CD4-positive, CD25-positive, alpha-beta regulatory T cell (primary cell): ENCODE data around the gene SORL1. TPM values are rescaled to one million over a fixed set of nuclear protein-coding genes. Genes with fewer than 3 reads are reported as not detected.
A peak's percentile ranks its signal among the peaks of the same experiment; 100 is the strongest.

Experiments used
- ATAC-seq, 2 donors: fragments of 150-1000 bp; cut with Tn5 transposase; one replicate each; pipeline ENCODE4 v1.10.0; 2021; ENCODE audit warnings: low read depth in 2 of 2, moderate number of reproducible peaks in 2 of 2, moderate library complexity in 1 of 2
- DNase-seq, 3 donors: peaks; one replicate each; pipeline versions ENCODE4 v3.0.0 to v3.0.0-alpha.2; 2012 to 2022; ENCODE audit warnings: mixed read lengths in 1 of 3
- H3K27ac ChIP-seq: one replicate; pipeline ENCODE4 v1.7.0; 2013; ENCODE audit warnings: mild to moderate bottlenecking, low read length; ENCODE audit not compliant: insufficient read depth, poor library complexity, severe bottlenecking
- H3K27me3 ChIP-seq: one replicate; pipeline ENCODE4 v1.7.0; 2013; ENCODE audit warnings: low read length; ENCODE audit not compliant: control insufficient read depth, insufficient read depth
- H3K36me3 ChIP-seq: one replicate; pipeline ENCODE4 v1.7.0; 2013; ENCODE audit warnings: mild to moderate bottlenecking, low read length, moderate library complexity; ENCODE audit not compliant: control insufficient read depth, insufficient read depth
- H3K4me1 ChIP-seq: 2 replicates; pipeline ENCODE4 v1.7.0; 2013; ENCODE audit warnings: mild to moderate bottlenecking, low read length; ENCODE audit not compliant: insufficient read depth, control insufficient read depth, poor library complexity, severe bottlenecking
- H3K4me3 ChIP-seq: one replicate; pipeline ENCODE4 v1.7.0; 2013; ENCODE audit warnings: low read depth, mild to moderate bottlenecking, low read length, moderate library complexity
- H3K9me3 ChIP-seq, 2 experiments: 1 replicate in 1 of 2; 2 replicates in 1 of 2; pipeline ENCODE4 v1.7.0; 2013; ENCODE audit warnings: low read length in 2 of 2, mild to moderate bottlenecking in 1 of 2, moderate library complexity in 1 of 2; ENCODE audit not compliant: control insufficient read depth in 2 of 2
- H3K27ac Mint-ChIP-seq, 3 donors: one replicate each; pipeline ENCODE4 v1.8.0; 2020 to 2022; ENCODE audit warnings: mild to moderate bottlenecking in 3 of 3, mixed read lengths in 3 of 3, moderate library complexity in 2 of 3
- H3K27me3 Mint-ChIP-seq: one replicate; pipeline ENCODE4 v1.8.0; 2022; ENCODE audit warnings: mild to moderate bottlenecking, mixed read lengths
- H3K36me3 Mint-ChIP-seq: one replicate; pipeline ENCODE4 v1.8.0; 2020; ENCODE audit warnings: mixed read lengths
- H3K4me1 Mint-ChIP-seq, 4 donors: one replicate each; pipeline ENCODE4 v1.8.0; 2020 to 2022; ENCODE audit warnings: mixed read lengths in 4 of 4, mild to moderate bottlenecking in 1 of 4
- H3K4me3 Mint-ChIP-seq, 4 donors: one replicate each; pipeline ENCODE4 v1.8.0; 2020 to 2022; ENCODE audit warnings: mild to moderate bottlenecking in 4 of 4, mixed read lengths in 4 of 4, moderate library complexity in 3 of 4
- H3K9me3 Mint-ChIP-seq, 7 donors: one replicate each; pipeline ENCODE4 v1.8.0; 2020 to 2022; ENCODE audit warnings: mixed read lengths in 7 of 7, mild to moderate bottlenecking in 3 of 7, moderate library complexity in 2 of 7
- polyA plus RNA-seq, 4 donors: library from polyadenylated mRNA; unstranded; fragments of 300-500 nt; fragmentation: Illumina TruSeq; gene quantifications; one replicate each; pipeline ENCODE4 v1.2.3, GENCODE V29; 2021
- total RNA-seq: library from RNA; stranded (reverse); gene quantifications from one replicate; pipeline ENCODE4 v1.2.3, GENCODE V29; 2022

The SORL1 gene
- total and polyA plus RNA-seq, 5 donors from 2014 or later = 143 to 441 (median 168) TPM

DNA sequence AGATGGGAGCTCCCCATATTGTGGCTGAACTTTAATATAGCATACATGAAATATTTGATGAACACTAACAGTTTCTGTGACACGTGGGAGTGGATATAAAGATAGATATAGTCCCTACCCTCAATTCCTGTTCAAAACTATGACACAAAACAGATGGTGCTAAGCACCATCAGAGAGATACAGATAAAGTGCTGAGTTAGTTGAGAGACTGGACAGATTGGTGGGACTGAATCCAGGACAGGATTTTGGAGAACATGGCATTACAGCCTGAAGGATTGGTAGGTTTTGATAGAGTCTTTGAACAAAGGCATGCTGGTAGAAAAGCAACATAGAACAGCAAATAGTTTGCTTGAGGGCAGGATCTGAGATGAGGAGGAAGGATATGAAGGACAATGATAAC, 215.7 kb downstream of the SORL1 start:
- Histone ChIP-seq H3K27me3 (no peaks in the 10 kb centered on the region), H3K4me1 (no peaks in the 10 kb centered on the region), H3K27ac (no peak overlapping the region), H3K4me3 (no peak overlapping the region), H3K36me3 (no peaks in the 10 kb centered on the region), H3K9me3 (no peaks in the 10 kb centered on the region)
- ATAC-seq = no peak
- H3K27me3 Mint-ChIP-seq = no peaks in the 10 kb centered on the region
- no peak for DNase-seq
- peaks cover 0 to 2% (median 0%) of the 10 kb centered on the region in 7 donors for H3K9me3 Mint-ChIP-seq
- no peak overlapping the region for H3K27ac Mint-ChIP-seq
- no peaks in the 10 kb centered on the region for H3K4me1 Mint-ChIP-seq
- H3K4me3 Mint-ChIP-seq = no peak overlapping the region
- no peaks in the 10 kb centered on the region for H3K36me3 Mint-ChIP-seq

DNA sequence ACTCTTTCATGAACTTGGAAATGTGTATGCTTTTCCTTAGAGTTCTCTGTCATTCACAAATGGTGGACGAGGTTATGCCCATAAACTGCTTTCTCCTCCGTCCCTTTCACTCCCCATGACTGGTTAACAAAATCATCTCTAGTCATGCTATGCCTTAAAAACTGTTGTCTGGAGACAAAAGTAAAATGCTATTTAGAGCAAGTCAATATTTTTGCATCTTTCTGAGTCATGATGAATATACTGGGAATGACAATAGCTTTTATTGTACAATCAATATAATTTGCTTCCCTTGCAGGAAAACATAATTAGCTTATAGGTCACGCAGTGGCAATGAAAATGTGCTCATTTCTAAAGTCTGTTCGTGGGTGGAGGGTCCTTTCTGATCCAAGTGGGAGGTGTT, 217.3 kb downstream of the SORL1 start:
- Mint-ChIP-seq H3K27ac (no peak overlapping the region), H3K9me3 (peaks cover 0 to 2% (median 0%) of the 10 kb centered on the region in 7 donors), H3K27me3 (no peaks in the 10 kb centered on the region), H3K36me3 (no peaks in the 10 kb centered on the region), H3K4me1 (no peaks in the 10 kb centered on the region), H3K4me3 (no peak overlapping the region)
- ATAC-seq (no peak), DNase-seq (no peak)
- Histone ChIP-seq H3K4me3 (no peak overlapping the region), H3K36me3 (no peaks in the 10 kb centered on the region), H3K27ac (no peak overlapping the region), H3K9me3 (no peaks in the 10 kb centered on the region), H3K4me1 (no peaks in the 10 kb centered on the region), H3K27me3 (no peaks in the 10 kb centered on the region)

DNA sequence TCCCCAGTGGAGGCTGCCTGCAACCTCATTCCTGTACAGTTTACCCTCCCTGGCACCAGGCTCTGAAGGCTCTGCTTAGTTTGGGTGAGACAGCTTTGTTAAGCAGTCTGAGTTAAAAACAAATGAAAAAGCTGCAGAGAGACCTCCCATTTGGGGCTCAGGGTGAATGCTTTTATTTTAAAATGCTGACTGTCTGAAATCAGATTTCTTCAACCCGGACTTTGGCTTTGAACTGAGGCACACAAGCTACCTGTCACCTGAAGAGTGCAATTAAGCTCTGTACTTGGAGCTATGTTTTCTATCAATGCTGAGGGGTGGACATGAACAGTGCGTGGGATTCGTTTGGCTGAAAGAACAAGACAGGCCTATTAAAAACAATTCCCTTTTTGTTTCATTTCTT, 218.2 kb downstream of the SORL1 start:
- no peak overlapping the region for H3K4me3 ChIP-seq
- Mint-ChIP-seq H3K27me3 (no peaks in the 10 kb centered on the region), H3K4me1 (no peaks in the 10 kb centered on the region), H3K36me3 (no peaks in the 10 kb centered on the region), H3K9me3 (peaks cover 0 to 2% (median 0%) of the 10 kb centered on the region in 7 donors), H3K27ac (no peak overlapping the region), H3K4me3 (no peak overlapping the region)
- H3K4me1 ChIP-seq = no peaks in the 10 kb centered on the region
- DNase-seq (no peak), ATAC-seq (no peak)
- no peaks in the 10 kb centered on the region for H3K27me3 ChIP-seq
- no peaks in the 10 kb centered on the region for H3K36me3 ChIP-seq
- H3K27ac ChIP-seq = no peak overlapping the region
- H3K9me3 ChIP-seq = no peaks in the 10 kb centered on the region

GRCh38 chr11:121670805-121671282, 218.7 kb downstream of the SORL1 start:
- DNase-seq = no peak
- no peak overlapping the region for H3K27ac Mint-ChIP-seq
- H3K27me3 Mint-ChIP-seq = no peaks in the 10 kb centered on the region
- no peaks in the 10 kb centered on the region for H3K36me3 Mint-ChIP-seq
- H3K27ac ChIP-seq = no peak overlapping the region
- no peaks in the 10 kb centered on the region for H3K36me3 ChIP-seq
- no peaks in the 10 kb centered on the region for H3K4me1 Mint-ChIP-seq
- no peak overlapping the region for H3K4me3 Mint-ChIP-seq
- H3K4me3 ChIP-seq = no peak overlapping the region
- H3K27me3 ChIP-seq = no peaks in the 10 kb centered on the region
- no peaks in the 10 kb centered on the region for H3K9me3 ChIP-seq
- H3K4me1 ChIP-seq = no peaks in the 10 kb centered on the region
- no peak for ATAC-seq
- H3K9me3 Mint-ChIP-seq = peaks cover 0 to 2% (median 0%) of the 10 kb centered on the region in 7 donors

DNA sequence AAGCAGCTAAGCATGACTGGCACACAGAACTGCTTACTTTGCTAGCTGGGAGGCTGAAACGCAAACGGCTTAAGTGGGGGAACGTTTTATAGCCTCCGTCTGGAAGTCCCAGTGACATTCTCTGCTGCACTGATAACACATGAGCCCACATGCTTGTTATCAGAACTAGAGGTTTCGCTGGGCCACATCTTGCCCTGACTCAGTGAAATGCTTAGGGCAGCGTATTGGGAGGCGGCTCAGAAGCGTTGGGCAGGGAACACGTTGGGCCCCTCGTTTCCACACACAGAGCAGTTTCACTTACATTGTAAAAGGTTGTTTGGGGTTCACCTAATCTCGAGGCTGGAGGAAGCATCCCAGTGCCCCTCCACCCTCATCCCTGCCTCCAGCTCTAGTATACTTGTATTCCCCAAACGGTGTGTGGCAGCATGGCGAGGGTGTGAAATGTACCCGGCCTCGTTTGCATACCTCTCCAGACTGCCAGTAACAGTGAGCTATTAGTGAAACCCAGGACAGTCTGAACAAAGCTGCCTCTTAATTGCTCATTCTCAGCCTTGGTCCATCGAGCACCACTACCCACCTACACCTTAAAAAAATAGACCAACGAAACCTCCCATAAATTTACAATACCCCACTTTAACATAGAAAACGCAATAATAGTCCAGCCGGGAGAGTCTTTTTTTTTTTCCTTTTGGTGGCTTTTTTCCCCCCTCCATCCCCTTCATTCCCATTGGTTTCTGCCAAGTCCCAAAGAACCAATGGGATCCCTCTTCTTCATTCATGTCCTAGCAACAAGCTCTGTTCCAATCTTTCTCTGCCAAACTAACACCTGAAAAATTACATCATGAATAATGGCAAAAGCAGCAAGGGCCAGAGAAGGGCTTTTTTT, 219.4 kb downstream of the SORL1 start:
- no peaks in the 10 kb centered on the region for H3K27me3 Mint-ChIP-seq
- no peaks in the 10 kb centered on the region for H3K36me3 ChIP-seq
- no peak overlapping the region for H3K27ac ChIP-seq
- H3K4me1 ChIP-seq = no peaks in the 10 kb centered on the region
- peak overlapping the region in 1 of 3 donors; percentile 27 for H3K27ac Mint-ChIP-seq
- ATAC-seq (no peak), DNase-seq (no peak)
- H3K27me3 ChIP-seq = no peaks in the 10 kb centered on the region
- peaks cover 0 to 2% (median 0%) of the 10 kb centered on the region in 7 donors for H3K9me3 Mint-ChIP-seq
- H3K36me3 Mint-ChIP-seq = no peaks in the 10 kb centered on the region
- H3K9me3 ChIP-seq = no peaks in the 10 kb centered on the region
- peak overlapping the region in 1 of 4 donors; percentile 58 for H3K4me3 Mint-ChIP-seq
- H3K4me1 Mint-ChIP-seq = no peaks in the 10 kb centered on the region
- H3K4me3 ChIP-seq = no peak overlapping the region

- Mint-ChIP-seq H3K4me3 (no peak overlapping the region), H3K27ac (no peak overlapping the region), H3K36me3 (no peaks in the 10 kb centered on the region), H3K9me3 (peaks cover 0 to 2% (median 0%) of the 10 kb centered on the region in 7 donors), H3K4me1 (no peaks in the 10 kb centered on the region), H3K27me3 (no peaks in the 10 kb centered on the region)
- no peak overlapping the region for H3K4me3 ChIP-seq
- H3K4me1 ChIP-seq = no peaks in the 10 kb centered on the region
- H3K27me3 ChIP-seq = peaks cover 2% of the 10 kb centered on the region
- DNase-seq = no peak
- no peaks in the 10 kb centered on the region for H3K9me3 ChIP-seq
- H3K36me3 ChIP-seq = no peaks in the 10 kb centered on the region
- H3K27ac ChIP-seq = no peak overlapping the region
- ATAC-seq = no peak
Observed at GRCh38 chr11:121672630-121673487, 220.7 kb downstream of the SORL1 start.

- Histone ChIP-seq H3K4me1 (no peaks in the 10 kb centered on the region), H3K27ac (no peak overlapping the region), H3K27me3 (peaks cover 2% of the 10 kb centered on the region), H3K4me3 (no peak overlapping the region), H3K9me3 (no peaks in the 10 kb centered on the region), H3K36me3 (no peaks in the 10 kb centered on the region)
- Mint-ChIP-seq H3K36me3 (no peaks in the 10 kb centered on the region), H3K9me3 (peaks cover 0 to 4% (median 0%) of the 10 kb centered on the region in 7 donors), H3K27ac (peak overlapping the region in 1 of 3 donors; percentile 26), H3K4me1 (no peaks in the 10 kb centered on the region), H3K4me3 (no peak overlapping the region), H3K27me3 (peaks cover under 1% of the 10 kb centered on the region)
- ATAC-seq (no peak), DNase-seq (no peak)
Observed at GRCh38 chr11:121681550-121682268, 229.6 kb downstream of the SORL1 start.
